Measurements from ENCODE around the gene MAF.

Gene MAF

DNA sequence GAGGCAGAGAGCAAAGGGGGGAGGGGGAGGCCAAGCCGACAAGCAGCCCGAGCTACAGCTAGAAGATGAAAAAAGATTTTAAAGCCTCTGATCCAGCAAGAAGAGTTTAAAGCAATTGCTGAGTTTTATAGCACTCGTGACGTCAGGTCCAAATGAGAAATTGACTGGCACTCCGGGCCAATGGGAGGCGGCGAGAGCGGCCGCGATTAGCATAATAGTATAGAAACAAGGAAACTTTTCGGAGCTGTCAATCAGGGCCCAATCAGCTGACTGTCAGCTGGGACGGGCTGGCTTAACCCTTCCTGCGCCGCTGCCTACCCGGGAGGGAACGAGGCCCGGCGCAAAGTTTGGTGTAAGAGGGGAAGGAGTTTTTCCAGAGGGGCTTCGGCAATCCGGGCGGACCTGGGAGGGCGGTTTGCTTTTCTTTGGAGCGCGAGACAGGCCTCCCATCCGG lies at the start of gene MAF:
Gene MAF, minus strand, starts transcription at position 100 of the 454 bp plus-strand sequence. CDS start 835 bp downstream, outside the sequence.
- DNase-seq = peak; percentile 95

- DNase-seq = no peak
These were observed 48.3 kb upstream of the MAF start for GRCh38 chr16:79648826-79649225.

DNA sequence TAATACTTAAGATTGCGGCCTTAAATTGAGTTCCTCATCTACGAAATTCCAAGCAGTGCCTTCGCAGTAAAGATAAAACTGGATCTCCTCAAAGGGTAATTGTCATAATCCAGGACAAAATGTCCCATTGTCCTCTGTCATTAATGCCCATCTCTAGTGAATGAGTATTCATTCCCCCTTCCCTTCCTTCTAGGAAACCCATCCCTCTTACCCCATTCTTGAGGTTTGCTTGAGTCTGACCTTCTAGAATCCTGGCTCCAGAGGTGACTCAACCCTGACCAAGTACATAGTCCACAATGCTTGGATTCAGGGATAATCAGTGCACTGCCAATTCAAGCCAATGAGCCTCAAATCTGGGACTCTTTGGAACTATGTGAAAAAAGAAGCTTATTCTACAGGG lies 47.0 kb upstream of the MAF start:
- no peak for DNase-seq

- no peak for DNase-seq
These were observed 45.2 kb upstream of the MAF start for GRCh38 chr16:79645701-79646100.

DNA sequence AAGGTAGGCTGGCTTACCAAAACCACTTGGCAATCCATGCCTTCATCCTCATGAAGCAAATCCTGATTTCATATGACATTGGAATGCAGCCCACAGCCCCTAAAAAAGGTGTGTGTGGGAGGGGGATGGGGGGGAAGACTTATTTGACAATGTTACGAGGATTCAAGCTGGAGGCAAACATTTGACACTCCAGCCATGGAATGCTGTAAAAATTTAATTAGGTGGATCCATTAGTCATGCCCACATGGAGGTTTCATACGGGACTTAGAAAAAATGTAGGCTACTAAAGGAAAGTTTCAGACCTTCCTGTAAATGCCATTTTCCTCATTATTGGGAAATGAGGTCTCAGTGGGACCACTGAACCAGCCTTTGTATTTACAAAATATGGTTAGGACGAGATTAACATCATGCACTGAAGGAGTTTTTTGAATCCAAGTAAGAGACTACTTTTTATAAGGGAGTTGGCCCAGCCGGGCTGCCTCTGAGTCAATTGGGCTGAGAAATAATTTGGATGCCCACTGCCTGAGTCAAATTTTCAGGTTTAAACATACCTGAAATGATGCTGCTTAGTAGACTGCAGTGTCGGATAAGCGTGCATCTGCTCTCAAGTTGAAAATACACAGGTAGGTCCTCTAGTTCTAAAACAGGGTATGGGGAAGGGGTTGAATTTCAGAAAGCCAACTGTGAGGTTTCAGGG lies 44.6 kb upstream of the MAF start:
- no peak for DNase-seq

GRCh38 chr16:79642652-79643051 lies 42.1 kb upstream of the MAF start:
- DNase-seq = no peak

DNA sequence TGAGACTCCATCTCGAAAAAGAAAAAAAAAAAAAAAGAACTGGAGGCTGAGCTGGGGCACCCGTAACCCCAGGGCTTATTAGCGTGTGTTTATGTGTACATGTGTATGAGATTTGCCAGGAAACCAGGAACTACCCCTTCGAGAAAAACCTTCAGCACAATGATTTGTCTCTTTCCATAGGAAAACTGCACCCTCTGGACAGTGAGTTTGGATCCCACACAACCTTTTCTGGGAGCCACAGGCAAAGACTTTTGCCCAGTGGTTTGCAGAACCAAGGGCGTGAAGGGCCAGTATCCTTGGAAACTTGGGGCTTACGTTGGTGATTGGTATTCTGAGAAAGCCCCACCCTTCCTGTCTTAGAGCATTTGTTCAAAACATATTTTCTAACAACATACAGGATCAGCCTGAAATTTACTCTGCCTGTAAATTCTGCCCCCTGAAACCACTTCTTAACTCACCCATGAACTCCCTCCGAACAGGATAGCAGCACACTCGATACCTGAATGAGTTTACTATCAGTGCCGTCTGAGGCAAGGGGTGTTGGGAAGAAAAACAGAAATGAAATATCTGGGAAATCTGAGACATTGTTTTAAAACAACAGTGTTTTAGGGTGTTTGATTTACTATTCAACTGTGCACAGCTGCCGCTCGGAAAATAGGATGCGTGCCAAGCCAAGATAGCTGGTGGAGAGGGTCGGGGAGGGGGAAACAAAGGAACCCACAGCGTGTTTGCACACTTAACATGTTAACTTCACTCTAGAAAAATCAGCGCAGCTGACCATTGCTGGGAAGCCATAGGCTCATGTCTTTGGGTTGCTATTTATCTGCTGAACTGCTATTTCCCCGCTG lies 40.2 kb upstream of the MAF start:
- DNase-seq = peak; percentile 38

DNA sequence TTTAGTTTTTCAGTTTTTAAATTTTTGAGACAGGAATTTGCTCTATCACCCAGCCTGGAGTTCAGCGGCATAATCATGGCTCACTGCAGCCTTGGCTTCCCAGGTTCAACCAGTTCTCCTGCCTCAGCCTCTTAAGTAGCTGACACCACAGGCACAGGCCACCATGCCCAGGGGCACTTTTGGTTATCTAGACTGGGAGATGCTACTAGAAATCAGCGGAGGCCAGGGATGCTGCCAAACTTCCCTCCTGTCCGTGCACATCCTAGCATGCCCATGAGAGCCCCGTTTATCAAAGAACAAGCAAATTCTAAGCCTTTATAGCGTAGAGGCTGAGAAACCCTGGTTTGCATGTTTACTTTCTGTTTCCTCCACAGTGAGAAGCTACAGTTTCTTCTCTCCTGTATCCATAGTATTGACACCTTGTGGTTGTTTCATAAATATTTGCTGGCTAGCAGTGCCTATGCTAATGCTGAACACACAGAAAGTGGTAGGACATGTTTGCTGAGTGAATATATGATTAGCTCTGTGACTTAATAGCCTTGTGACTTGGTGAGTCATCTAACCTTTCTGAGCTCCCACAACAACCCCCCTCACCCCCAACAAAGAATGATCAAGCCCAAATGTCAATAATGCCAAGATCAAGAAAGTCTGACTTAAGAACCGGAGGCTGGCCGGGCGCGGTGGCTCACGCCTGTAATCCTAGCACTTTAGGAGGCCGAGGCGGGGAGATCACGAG lies 39.2 kb upstream of the MAF start:
- no peak for DNase-seq

GRCh38 chr16:79638386-79638785 lies 37.8 kb upstream of the MAF start:
- DNase-seq = no peak

GRCh38 chr16:79635488-79635887 lies 35.0 kb upstream of the MAF start:
- no peak for DNase-seq

GRCh38 chr16:79634298-79634697 lies 33.8 kb upstream of the MAF start:
- no peak for DNase-seq

DNA sequence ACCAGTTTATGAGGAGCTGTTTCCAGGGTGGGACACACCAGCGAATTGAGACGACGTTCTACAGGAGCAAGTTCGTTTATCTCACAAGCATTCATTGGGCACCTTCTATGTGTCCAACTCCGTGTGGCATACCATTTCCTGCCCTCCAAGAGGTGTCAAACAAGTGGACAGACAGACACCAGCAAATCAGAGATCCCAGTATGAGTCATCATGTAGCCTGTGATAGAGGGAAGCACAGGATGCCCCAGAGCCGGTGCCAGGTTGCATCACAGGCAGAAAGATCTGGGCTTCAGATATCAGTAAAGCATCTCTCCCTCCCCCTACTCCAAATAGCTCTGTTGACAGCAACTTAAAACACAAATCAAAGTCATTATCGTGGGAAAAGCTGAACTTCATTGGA lies 31.8 kb upstream of the MAF start:
- no peak for DNase-seq

GRCh38 chr16:79628988-79629387 lies 28.5 kb upstream of the MAF start:
- DNase-seq = no peak

GRCh38 chr16:79628501-79628975 lies 28.0 kb upstream of the MAF start:
- DNase-seq = peak; percentile 30

DNA sequence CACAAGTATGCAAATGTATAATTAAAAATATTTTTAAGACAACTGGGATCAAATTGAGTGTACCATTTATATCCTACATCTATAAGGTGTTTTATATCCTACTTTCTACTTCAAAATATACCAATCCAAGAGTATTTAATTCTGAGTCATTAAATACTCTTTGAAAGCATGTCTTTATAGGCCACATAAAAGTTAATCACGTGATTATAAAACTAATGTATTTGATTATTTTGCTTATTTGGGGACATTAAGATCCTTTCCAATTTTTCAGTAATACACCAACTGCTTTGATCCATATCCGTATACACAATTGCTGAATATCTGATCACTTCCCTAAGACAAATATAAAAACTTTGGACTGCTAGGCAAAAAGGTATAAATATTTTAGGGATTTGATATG lies 26.6 kb upstream of the MAF start:
- DNase-seq = no peak

GRCh38 chr16:79625738-79626137 lies 25.2 kb upstream of the MAF start:
- no peak for DNase-seq

GRCh38 chr16:79623824-79624223 lies 23.3 kb upstream of the MAF start:
- DNase-seq = no peak

DNA sequence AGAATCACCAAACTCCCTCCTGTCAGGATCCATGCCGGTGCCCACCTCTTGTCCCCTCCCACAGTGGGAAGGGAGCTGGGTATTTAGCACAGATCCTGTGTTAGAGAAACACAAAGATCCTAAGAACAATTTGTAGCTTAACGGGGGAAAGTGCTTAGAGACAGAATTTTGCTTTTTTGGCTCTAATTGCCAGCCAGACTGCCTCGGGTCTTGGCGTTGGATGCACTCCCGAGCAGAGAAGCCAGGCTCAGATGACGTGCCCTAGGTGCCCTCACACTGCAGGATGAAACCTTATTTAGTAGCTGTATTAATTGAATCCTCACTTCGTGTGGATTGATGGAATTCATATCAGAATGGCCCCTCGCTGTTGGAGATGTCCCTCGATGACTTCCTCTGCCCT lies 22.5 kb upstream of the MAF start:
- no peak for DNase-seq

GRCh38 chr16:79621027-79621426 lies 20.5 kb upstream of the MAF start:
- no peak for DNase-seq

DNA sequence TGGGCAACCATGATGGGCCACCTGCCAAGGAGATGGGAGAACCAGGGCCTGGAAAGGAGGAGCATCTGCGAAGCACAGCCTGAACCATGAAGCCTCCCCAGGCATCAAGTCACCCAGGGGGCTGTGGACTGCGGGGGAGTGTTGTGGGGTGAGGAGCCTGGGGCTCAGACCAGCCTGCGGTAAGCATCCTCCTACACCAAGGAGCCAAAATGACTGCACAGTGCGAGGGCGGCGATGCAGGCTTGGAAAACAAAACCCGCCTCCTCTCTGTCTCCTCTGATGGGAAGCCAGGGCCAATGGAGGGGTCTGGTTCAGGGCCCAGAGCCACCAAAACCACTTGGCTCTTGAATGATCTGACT lies 18.1 kb upstream of the MAF start:
- no peak for DNase-seq

GRCh38 chr16:79618041-79618691 lies 17.6 kb upstream of the MAF start:
- DNase-seq = no peak

GRCh38 chr16:79613009-79613408 lies 12.5 kb upstream of the MAF start:
- no peak for DNase-seq

DNA sequence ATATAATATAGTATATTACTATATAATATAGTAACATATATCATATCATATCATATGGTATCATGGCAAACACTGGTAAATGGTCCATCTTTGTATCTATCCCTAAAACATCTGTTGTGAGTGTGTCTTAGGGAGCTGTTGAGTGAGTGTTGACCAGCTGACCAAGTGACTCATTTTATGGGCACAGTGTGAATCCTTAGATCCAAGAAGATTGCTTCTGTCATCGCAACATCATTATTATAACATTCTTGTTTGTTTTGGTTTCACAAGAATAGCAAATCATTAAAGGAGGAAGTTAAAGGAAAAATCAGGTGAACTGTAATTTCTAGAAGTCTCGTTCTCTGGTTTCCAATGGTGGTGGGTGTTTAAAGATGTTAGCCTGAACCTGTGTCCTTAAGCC lies 11.7 kb upstream of the MAF start:
- no peak for DNase-seq
